GM10248 (cell line): ENCODE data around the gene FBLL1.

Source experiments
- CTCF ChIA-PET: fragments of 300-600 bp; sonication (Branson Sonifier 250); formaldehyde crosslinking; extraction: SDS; loops from one replicate; lab custom pipeline; 2021; ENCODE audit warnings: antibody characterized with exemption; lab: Yijun Ruan, JAX
- POLR2A ChIA-PET: fragments of 350-650 bp; sonication (Branson Sonifier 250); formaldehyde crosslinking; extraction: SDS; loops from one replicate; lab custom pipeline; 2020; ENCODE audit warnings: antibody characterized with exemption; lab: Yijun Ruan, JAX
- DNase-seq: peaks from one replicate; pipeline ENCODE4 v3.0.0; 2012; ENCODE audit errors: extremely low spot score
- CTCF ChIP-seq: IDR thresholded peaks from 2 replicates; pipeline ENCODE4 v1.5.1; 2012; ENCODE audit warnings: mild to moderate bottlenecking, low read depth; ENCODE audit errors: extremely low read depth, missing control alignments, control extremely low read depth

Gene FBLL1

GRCh38 chr5:168552146-168552545, 23.0 kb downstream of the FBLL1 start:
- ChIA-PET POLR2A (no interaction called here), CTCF (interaction anchor here (1.9 kb wide), 1 partner anchor 13 kb away, joined by 5 read pairs; no protein-coding TSS in a partner anchor)
- no peak for DNase-seq
- no peak for TF ChIP-seq CTCF

- ChIA-PET POLR2A (no interaction called here), CTCF (interaction anchor here (0.8 to 1.9 kb wide), 3 partner anchors 14 to 66 kb away, joined by 3 to 5 read pairs (median 3); no protein-coding TSS in a partner anchor)
- no peak for TF ChIP-seq CTCF
- DNase-seq: no peak
Measured at GRCh38 chr5:168553377-168554130, 24.4 kb downstream of the FBLL1 start.

- POLR2A ChIA-PET: interaction anchor here (0.6 kb wide), 1 partner anchor 18 kb away, joined by 4 read pairs; no protein-coding TSS in a partner anchor
- CTCF ChIA-PET: no interaction called here
- TF ChIP-seq CTCF: no peak
- DNase-seq: no peak
Measured at GRCh38 chr5:168557389-168557788, 28.3 kb downstream of the FBLL1 start.

GRCh38 chr5:168562279-168562678, 33.2 kb downstream of the FBLL1 start:
- no peak for DNase-seq
- TF ChIP-seq CTCF: no peak
- ChIA-PET CTCF (no interaction called here), POLR2A (no interaction called here)

GRCh38 chr5:168563959-168564358, 34.9 kb downstream of the FBLL1 start:
- DNase-seq: no peak
- POLR2A ChIA-PET: no interaction called here
- no peak for TF ChIP-seq CTCF
- CTCF ChIA-PET: no interaction called here

- DNase-seq: no peak
- ChIA-PET POLR2A (no interaction called here), CTCF (no interaction called here)
- TF ChIP-seq CTCF: no peak
Measured at GRCh38 chr5:168568738-168569137, 39.6 kb downstream of the FBLL1 start.
